Limb (tissue), 2 donors: ENCODE data around the gene WNT7B.
A peak's percentile ranks its signal among the peaks of the same experiment; 100 is the strongest.

Experiments used
- DNase-seq, 2 donors: peaks; one replicate each; pipeline ENCODE4 v3.0.0-alpha.2; 2016; ENCODE audit errors: extremely low spot score in 2 of 2

Gene WNT7B

DNA sequence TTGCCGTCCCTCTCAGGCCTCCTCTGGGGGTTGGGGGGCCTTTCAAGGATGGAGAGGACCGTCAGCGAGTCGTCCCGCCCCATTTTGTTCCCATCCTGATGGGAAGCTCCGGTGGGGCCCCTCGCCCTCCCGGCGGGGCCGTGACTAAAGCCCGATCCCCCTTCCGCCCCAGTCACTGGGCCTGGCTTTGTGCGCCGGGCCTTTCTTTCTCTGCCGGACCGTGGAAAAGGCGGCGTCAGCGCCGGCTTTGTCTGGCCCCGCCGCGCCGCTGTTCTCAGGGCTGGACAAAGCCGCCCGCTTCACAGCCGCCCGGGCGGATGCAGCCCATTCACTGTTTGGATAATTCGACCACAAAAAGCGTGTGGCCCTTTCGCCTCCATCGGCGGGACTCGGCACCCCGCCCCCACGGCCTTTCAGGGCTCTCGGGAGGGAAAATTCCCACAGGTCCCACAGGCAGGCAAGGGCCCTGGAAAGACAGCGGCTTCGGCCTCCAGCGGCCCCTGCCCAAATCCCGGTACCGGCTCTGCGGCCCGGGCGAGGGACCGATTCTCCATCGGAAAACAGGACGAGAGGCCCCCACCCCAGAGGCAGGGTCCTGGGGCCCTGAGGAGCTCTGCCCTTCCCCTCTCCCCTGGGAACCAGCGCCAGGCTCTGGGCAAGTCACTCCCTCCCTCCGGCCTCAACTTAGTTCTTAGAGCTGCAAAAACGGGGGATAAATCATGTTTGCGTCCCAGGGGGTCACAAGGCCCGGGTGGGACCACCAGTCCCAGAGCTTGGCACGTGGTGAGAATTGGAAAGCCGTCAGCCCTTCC is 87.2 kb downstream of the WNT7B start:
- peak in 1 of 2 donors; percentile 65 for DNase-seq

DNA sequence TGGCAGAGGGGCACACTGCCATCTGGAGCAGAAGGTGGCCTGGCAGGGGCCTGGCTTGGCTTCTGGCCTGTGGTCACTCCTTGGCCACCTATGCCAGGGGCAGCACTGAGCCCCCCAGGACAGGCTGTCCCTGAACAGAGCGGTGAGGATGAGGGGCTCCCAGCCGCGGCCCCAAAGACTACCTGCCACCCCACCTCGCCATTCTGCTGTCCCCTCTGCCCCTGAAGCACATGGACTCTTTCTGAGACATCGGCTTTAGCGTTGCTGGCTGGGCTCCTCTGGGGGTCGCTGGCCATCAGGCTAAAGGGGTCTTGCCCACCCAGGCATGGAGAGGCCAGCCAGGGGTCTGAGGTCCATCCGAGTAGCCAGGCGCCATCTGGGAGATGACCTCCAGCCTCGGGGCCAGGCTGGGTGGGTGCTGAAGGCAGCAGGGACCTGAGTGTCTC is 87.8 kb downstream of the WNT7B start:
- no peak for DNase-seq

DNA sequence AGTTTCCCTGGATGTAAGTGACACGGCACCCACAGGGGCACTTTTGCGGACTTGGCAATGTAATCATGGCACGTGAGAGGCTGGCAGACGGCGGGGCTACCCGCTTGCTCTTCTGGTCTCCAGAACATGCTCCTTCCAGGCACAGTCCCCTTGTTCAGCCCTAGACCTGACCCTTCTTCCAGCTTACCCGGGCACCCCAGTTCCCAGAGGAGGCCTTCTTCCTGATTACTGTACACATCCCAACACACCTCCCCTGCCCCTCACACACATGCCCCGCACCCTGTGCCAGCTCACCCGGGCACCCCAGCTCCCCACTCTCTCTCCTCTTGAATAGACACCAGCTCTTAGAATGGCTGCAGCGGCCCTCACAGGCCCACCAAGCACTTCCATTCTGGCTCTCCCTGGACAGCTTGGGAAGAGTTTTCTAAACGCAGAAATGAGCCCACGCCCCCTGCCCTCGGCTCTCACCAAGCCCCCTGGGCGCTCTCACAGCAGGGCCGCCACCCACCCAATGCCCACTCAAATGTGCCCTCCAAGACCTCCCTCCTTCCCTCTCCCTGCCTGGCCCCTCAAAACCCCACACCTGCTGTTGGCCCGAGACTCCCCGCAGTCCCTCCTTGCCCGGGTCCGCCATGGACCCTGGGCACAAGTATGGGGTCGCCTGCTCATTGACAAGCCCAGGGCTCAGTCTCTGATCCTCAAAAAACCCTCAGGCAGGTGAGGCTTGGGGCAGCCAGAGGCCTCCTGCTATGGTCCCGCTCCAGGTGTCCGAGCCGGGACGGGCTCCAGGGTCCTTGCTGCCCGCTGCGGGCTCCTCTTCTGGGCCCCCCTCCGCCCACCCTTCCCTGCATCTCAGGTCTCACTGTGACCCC is 88.5 kb downstream of the WNT7B start:
- DNase-seq, result peak in 1 of 2 donors; percentile 27

DNA sequence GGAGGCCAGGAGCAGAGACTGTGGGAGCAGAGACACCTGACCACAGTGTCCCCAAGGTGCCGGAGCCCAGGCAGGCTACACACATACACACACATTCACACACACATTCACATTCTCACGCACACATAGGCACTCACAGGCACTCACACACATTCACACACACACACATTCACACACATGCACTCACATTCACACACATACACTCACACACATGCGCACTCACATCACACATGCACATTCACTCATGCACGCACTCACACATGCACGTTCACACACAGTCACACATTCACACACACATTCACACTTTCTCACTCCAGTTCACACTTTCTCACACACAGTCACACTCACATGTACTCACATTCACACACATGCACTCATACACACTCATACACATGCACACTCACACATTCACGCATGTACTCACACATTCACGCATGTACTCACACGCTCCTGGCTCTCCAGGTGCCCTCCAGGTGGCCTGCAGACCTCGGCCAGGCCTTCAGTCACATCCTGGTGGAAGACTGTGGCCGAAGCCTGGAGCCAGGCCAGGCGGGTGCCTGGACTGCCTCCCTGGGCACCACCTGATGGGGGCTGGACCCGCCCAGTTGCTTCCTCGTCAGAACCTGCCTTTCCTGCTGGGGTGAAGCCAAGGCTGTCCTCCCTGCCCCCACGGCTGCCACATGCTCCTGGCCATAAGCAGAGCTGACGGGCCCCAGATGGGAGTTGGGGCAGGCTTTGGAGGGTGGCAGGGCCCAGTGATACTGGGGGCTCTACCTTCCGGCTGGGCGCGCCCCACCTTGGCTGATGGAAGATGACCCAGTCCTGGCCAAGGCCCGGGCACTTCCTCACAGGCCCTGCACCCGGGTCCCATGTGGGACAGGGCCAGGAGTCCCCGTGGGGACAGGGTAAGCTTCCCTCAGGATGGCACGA is 89.5 kb downstream of the WNT7B start:
- DNase-seq, result peak in 1 of 2 donors; percentile 29

DNA sequence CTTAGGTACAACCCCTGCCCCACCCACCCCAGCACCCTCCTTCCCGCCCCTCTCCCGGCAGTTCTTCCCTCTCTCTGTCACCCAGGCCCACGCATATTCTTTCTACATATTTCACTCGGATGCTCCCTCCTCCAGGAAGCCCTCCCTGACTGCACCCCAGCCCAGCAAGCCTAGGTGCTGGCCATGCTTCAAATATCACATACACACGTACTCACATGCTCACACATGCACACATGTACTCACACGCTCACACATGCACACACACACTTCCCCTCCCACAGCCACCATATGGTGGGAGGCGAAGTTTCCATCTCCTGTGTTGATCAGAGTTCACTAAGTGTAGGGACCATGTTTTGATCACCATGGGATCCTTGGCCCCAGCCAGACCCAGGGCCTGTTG is 90.4 kb downstream of the WNT7B start:
- peak in 1 of 2 donors; percentile 15 for DNase-seq

DNA sequence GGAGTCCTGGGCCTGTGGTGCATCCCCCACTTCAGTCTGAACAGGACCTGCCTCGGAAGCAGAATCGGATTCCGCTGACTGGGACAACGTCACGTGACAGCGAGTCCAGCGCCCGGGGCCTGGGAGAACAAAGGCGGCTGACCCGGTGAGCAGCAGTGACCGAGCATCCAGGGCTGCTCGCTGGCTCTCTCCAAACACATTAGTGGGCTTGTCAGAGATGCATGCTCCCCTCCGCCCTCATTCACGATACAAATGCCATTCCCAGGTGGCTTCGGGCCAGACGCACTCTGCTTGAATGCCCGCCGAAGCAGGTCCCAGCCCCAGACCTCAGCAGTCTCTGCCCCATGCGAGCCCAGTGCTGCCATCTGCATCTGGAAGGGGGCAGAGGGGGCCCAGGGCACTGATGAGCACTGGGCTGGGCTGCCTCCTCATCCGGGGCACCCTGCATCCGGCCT is 91.0 kb downstream of the WNT7B start:
- DNase-seq, result peak in 1 of 2 donors; percentile 40

DNA sequence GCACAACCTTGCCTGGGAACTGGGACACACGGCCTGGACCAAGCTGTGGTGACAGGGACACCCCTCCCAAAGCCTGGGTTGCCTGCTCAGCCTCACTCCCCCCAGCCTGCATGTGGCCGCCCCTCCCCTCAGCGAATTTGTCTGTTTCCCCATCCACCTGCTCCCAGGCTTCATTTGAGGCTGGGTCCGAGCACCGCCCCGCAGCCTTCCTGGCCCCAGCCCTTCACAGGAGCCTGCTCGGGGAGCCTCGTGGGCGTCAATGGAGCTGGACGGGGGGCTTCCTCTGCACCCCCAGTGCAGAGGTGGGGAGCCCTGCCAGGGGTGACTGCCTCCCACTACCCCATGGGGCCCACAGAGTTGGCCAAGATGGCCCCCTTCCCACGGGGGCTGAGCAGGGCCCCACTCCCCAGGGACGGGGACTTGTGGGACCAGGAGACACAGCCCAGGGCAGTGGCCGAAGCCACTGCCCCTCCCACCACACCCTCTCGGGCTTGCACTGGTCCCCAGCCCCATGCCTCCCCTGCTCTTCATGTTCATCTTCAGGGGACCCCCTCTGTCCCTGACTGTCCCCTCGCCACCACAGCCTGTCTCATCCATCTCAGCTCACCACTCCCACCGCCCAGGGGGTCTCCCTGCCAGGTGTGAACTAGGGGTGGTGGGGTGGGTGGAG is 91.7 kb downstream of the WNT7B start:
- DNase-seq, result peak in 1 of 2 donors; percentile 30

DNA sequence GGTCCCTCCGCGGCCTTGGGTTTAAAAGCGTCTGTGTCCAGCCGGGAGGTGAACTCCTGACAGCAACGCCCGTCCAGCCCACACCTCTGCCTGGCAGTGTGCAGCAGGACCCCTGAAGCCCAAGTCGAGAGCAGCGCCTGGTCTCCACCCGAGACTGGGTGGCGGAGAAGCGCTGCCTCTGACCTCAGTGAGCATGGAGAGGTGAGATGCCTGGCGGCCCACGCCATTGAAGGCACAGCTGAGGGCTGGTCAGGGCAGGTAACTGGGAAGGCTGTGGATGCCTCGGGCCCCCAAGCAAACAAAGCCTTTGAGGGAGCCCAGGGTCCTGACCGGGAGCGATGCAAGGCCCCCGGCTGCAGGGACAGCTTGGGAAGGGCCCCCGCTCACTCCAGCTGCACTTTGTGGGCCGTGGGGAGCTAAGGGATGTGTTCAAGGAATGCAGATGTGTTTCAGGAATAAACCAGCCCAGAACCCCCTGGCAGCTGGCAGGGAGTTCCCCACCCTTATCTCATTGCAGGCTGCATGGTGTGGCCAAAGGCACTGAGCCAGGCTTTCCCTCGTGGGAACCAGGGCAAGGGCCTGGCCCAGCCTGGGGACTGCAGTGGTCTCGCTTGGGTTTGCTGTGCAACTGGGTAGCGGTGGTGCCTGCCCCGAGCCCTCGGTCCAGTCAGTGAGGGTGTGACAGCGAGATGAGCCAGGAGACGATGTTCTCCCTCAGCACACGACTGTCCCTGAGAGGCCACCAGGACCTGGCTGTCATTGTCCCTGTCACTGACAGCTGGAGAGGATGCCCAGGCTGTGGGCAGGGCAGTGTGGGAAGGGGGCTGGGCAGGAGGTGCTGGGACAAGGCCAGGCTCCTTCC is 92.5 kb downstream of the WNT7B start:
- peak in 1 of 2 donors; percentile 34 for DNase-seq

DNA sequence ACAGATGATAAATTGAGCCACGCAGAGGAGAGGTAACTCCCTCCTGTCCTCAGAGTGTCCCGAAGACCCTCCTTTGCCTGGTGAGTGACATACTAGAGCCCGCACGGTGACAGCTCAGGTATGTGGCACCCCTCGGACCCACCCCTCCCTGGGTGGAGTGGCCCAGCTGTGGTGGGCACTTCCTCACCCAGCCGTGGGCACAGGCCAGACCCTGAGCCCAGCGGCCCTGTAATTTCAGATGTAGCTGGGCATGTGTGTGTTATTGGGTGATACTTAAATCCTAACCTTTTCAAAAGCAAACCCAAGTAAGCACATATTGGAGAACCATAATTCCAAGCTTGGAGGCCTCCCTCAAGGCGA is 93.2 kb downstream of the WNT7B start:
- DNase-seq, result peak in 1 of 2 donors; percentile 23

DNA sequence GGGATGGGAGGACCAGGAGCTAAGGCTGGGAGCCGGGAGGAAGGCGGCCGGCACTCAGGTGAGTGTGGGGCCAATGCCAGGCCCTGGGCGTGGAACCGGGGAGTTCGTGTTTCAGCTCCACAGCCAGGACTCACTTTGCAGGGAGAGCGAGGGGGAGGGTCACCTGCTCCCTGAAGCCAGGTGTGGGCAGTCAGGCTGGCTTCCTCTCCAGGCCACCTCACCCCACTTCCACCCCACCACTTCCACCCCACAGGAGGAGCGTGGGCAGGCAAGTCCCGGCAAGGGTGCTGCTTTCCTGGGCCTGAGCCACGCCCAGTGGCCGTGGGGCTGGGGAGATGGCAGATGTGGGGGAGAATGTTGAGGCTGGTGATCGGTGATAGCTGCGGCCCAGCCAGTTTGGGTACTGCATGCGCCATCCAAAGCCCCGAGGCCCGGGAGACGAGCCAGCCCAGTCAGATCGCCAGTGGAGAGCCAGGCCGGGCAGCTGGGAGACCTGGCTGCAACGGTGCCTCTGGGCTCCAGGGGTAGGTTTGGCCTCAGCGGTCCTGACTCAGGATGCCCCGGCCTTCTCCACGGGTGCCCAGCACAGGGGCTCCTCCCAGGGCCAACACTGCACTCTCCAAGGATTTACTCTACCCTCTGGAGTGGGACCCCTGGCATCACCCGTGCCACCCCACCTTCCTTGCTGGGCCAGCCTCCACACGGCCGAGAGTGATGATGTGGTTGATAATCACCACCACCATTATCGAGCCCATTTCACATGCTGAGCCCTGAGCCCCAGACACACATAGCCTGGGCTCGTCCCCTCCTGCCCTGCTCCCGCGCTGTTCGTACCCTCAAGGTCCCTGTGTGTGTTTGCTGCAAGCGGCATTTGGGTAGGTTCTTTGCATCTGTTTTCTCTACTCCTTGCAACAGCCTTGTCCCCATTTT is 93.8 kb downstream of the WNT7B start:
- DNase-seq, result peak in 1 of 2 donors; percentile 26

DNA sequence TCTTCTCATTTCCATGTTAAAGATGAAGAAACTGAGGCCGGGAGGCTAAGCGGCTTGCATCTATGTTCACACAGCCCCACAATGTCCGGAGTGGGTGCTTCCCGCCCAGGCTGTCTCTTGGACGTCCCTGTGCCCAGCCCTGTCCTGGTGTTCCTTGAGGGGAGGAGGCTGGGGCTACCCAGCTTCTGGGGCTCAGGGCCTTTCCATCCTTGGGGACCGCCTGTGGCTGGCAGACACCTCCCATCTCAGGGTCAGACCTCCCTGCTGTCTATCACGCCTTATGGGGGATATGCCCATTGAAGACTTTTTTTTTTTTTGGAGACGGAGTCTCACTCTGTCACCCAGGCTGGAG is 95.5 kb downstream of the WNT7B start:
- DNase-seq, result no peak

DNA sequence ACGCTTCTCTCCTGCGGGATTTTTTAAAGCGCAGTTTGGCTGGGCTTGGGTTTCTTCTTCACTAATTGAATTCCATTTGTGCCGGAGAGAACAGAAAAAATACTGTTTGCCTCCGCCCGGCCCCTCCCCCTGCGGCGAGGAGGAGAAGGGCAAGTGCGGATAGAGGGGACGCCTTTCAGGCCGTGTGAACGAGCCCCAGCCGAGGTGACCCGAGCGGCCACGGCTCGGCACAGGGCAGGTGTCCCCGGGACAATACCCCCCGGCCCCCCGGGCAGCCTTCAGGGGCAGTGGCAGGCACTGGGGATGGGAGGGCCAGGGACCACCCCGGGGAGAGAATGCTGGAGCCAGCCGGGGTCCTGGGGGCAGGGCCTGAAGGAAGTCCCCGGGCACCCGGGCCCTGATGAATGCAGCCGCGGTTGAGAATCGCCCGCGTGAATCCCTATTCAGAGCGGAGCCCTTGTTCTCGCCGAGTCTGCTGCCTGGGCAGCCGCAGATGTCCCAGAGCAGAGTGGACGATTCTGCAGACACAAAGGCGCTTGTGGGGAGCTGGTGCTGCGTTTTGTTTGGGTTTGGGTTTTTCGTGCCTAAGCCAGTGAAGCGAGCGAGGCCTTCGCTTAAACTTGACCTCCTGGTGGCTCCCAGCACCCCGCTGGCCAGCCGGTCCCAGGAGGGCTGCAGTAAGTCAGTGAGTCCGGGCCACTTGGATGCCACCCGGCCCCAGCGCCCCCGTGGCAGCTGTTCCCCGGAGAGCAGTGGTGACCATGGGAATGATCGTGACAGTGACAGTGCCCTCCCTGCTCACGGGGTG is 96.0 kb downstream of the WNT7B start:
- DNase-seq, result peak in 1 of 2 donors; percentile 64

DNA sequence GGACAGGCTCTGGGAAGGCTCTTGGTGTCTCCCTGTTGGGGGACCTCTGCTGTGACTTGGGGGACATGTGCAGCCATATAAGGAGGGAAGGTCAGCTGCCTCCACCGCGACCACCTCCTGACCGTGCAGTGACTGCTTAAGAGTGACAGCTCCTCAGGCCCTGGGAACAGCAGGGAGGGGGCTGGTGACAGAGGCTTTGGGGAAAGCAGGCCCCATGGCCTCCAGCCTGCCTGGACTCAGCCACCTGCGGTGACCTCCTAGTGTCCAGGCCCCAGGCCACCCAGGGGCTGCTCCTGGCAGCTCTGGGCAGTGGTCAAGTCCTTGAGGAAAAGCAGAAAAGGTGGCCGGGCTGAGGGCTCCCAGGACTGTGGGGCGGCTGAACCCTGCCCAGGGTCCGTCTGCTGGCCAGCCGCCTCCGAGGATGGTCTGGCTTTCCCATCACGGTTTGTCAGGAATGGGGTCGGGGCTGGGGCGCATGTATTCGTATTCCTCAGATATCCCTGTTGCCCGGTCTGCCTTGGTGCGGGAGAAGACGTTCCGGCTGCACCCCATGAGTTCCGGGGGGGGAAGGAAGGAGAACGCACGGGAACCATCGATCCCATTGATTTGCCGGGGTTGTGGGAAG is 96.8 kb downstream of the WNT7B start:
- peak in 1 of 2 donors; percentile 34 for DNase-seq

DNA sequence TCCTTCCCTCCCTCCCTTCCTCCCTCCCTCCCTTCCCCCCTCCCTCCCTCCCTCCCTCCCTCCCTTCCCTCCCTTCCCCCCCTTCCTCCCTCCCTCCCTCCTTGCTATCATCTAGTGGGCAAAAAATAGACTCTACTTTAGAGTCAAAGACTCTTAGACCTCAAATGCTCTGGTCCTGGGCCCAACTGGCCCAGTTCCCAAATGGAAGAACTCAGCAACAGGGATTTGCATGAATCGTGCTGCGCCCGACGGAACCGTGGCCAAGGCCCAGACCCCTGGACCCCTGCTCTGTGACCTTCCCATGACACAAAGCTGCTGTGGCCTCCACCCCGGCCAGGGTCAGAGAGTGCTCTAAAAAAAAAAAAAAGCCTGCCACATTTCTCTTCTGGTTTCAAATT is 97.4 kb downstream of the WNT7B start:
- DNase-seq, result peak in 1 of 2 donors; percentile 26

DNA sequence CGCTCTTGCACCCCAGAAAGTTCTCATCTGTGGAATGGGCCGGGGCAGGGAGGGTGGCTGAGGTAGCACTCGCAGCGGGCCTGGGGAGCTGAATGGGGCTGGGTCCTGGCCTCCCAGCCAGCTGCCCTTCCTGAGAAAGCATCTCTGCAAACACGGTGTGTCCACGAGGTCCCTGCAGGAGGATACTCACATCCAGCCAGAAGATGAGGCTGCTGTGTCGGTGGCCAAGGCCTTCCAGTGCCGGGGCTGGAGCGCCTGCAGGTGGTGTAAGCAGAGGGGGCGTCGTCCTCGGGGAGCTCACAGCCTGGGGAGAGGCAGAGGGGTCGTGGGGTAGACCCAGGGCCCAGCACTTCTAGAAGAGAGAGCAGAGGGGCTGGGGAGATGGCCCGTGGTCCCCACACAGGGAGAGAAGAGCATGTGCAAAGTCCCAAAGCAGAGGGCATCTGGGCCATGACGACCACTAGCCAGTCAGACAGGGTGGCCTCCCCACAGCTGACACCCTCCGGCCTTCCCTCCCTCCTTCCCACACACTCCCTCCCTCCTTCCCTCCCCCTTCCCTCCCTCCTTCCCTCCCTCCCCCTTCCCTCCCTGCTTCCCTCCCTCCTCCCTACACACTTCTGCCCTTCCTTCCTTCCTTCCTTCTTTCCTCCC is 97.9 kb downstream of the WNT7B start:
- peak in 1 of 2 donors; percentile 43 for DNase-seq

DNA sequence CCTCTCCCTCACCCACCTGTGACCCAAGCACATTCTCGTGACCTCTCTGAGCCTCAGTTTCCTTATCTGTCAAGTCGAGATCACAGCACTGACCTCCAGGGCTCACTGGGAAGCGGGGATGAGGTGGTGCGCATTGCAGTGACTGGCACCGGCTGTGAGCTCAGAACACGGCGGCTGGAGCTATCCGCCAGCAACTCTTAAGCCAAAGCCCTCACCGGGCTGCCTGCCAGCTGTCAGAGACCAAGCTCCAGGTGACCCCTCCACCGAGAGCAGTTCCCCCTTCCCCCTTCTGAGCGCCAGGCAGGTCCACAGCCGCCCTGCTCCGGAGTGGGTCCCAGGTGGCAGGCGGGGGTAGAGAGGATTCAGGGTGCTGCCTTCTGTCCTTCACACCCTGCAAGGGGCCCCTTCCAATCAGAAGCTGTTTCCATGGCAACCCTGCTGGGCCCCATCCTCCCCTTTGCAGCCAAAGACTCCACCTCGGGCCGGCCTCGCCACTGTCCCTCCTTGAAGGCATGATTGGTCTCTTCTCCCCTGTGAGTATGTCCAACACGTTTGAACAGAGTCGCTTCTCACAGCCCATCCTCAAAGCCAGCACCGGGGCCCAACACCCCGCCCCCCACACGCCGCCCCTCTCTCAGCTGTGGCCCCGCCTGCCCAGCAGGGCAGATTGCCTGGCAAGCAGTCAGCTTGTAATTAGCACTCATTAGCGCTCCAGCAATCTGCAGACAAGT is 98.7 kb downstream of the WNT7B start:
- peak in 1 of 2 donors; percentile 71 for DNase-seq
